ENCODE data around the gene PTPRM.

DNA sequence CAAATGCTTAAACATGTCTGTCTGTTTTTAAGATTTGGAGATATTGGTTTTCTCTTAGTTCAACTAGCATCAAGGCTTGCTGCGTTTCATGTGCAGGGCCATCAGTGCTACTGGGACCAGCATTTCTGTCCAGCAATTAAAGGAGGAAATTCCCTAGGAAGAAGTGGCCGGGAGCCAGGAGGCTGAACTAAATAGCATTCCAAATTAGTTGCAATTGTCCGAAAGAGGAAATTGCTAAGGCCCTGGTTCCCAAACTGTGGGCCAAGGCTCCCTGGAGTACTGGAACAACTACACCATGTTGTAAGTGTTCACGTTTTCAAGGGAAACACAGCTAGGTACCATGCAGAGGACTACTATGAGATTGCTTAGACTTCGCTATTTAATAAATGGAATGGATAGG, 257.9 kb downstream of the PTPRM start:
- TF ChIP-seq CTCF (IDR thresholded peaks at IDR 0.05) = no peak
- TF ChIP-seq POLR2A (IDR thresholded peaks at IDR 0.05) = no peak

Measured in lower leg skin (tissue), 3 donors.